PC-3 (cell line): ENCODE data around the gene ORMDL2.

ENCODE experiments used
- EZH2 ChIP-seq: fragments of 300-600 bp; sonication (generic); IDR thresholded peaks from one replicate; pipeline ENCODE4 v1.6.1; 2017; ENCODE audit warnings: antibody characterized with exemption, mild to moderate bottlenecking, low read length; ENCODE audit not compliant: unreplicated experiment
- EZH2phosphoT487 ChIP-seq: fragments of 300-600 bp; sonication (generic); IDR thresholded peaks from 2 replicates; pipeline ENCODE4 v1.6.1; 2018; ENCODE audit warnings: mild to moderate bottlenecking, antibody characterized with exemption, low read length, borderline replicate concordance
- TF ChIP-seq, protein P1 (sequence below): fragments of 300-600 bp; sonication (generic); conservative IDR thresholded peaks from 2 replicates; pipeline ENCODE4 v1.5.1; 2017; ENCODE audit warnings: antibody characterized with exemption, low read depth, mild to moderate bottlenecking, low read length

DNA sequence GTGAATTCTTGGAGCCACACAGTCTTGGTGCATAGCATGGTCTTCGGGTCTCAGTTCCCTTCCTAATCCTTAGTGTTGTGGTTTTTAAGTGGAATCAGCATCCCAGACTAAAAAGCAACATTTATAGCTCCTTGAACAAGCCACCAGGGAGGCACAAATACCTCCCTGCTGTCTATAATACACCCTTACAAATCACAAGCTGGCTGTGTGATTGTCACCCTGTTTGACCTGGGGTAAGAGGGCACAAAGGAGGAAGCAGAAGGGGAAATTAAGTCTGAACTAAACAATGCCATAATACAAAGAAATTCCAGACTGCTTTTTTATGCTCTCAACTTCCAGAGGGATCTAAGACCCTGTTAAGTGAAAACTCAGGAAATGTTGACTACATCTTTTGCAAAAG lies 32.6 kb downstream of the ORMDL2 start:
- no peak for TF ChIP-seq EZH2
- TF ChIP-seq, protein P1, sequence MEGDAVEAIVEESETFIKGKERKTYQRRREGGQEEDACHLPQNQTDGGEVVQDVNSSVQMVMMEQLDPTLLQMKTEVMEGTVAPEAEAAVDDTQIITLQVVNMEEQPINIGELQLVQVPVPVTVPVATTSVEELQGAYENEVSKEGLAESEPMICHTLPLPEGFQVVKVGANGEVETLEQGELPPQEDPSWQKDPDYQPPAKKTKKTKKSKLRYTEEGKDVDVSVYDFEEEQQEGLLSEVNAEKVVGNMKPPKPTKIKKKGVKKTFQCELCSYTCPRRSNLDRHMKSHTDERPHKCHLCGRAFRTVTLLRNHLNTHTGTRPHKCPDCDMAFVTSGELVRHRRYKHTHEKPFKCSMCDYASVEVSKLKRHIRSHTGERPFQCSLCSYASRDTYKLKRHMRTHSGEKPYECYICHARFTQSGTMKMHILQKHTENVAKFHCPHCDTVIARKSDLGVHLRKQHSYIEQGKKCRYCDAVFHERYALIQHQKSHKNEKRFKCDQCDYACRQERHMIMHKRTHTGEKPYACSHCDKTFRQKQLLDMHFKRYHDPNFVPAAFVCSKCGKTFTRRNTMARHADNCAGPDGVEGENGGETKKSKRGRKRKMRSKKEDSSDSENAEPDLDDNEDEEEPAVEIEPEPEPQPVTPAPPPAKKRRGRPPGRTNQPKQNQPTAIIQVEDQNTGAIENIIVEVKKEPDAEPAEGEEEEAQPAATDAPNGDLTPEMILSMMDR, result no peak
- no peak for TF ChIP-seq EZH2phosphoT487
